Right lobe of liver (tissue), 4 donors: ENCODE results near the gene ACSBG1.

ENCODE experiments used
- POLR2A ChIP-seq: fragments of 450-650 bp; IDR thresholded peaks from one replicate; pipeline ENCODE4 v1.6.1; 2017; ENCODE audit warnings: antibody characterized with exemption, mild to moderate bottlenecking
- TF ChIP-seq, protein P1 (sequence below), 4 donors: fragments of 200-600 bp in 3 of 4; fragments of 450-650 bp in 1 of 4; IDR thresholded peaks; one replicate each; pipeline versions ENCODE4 v1.5.1 to v1.8.0; 2016 to 2022; ENCODE audit warnings: antibody characterized with exemption in 4 of 4, mild to moderate bottlenecking in 2 of 4
- donor health status: DM: no; HTN: no; CAD: no.
- donor health status: DM: no; HTN: no; CAD: no.
- donor health status: DM: no; HTN: yes; CAD: no.

GRCh38 chr15:78225783-78226541 is 8.4 kb downstream of the ACSBG1 start:
- TF ChIP-seq, protein P1, sequence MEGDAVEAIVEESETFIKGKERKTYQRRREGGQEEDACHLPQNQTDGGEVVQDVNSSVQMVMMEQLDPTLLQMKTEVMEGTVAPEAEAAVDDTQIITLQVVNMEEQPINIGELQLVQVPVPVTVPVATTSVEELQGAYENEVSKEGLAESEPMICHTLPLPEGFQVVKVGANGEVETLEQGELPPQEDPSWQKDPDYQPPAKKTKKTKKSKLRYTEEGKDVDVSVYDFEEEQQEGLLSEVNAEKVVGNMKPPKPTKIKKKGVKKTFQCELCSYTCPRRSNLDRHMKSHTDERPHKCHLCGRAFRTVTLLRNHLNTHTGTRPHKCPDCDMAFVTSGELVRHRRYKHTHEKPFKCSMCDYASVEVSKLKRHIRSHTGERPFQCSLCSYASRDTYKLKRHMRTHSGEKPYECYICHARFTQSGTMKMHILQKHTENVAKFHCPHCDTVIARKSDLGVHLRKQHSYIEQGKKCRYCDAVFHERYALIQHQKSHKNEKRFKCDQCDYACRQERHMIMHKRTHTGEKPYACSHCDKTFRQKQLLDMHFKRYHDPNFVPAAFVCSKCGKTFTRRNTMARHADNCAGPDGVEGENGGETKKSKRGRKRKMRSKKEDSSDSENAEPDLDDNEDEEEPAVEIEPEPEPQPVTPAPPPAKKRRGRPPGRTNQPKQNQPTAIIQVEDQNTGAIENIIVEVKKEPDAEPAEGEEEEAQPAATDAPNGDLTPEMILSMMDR (IDR thresholded peaks at IDR 0.05), result no peak
- TF ChIP-seq POLR2A, result no peak
